Suprapubic skin (tissue), 3 donors: Measurements from ENCODE around the gene DNAAF1.

ENCODE experiments used
- EP300 ChIP-seq: sonication (generic); formaldehyde crosslinking; IDR thresholded peaks from one replicate; pipeline ENCODE4 v1.6.1; 2017; ENCODE audit warnings: antibody characterized with exemption
- POLR2A ChIP-seq, 2 donors: fragments of 450-650 bp; IDR thresholded peaks; one replicate each; pipeline ENCODE4 v1.6.1; 2017; ENCODE audit warnings: antibody characterized with exemption in 2 of 2, mild to moderate bottlenecking in 2 of 2, moderate library complexity in 2 of 2
- TF ChIP-seq, protein P1 (sequence below), 2 donors: fragments of 200-600 bp in 1 of 2; fragments of 450-650 bp in 1 of 2; sonication (generic) in 1 of 2; IDR thresholded peaks; one replicate each; pipeline ENCODE4 v1.5.1; 2016 to 2019; ENCODE audit warnings: antibody characterized with exemption in 2 of 2, mild to moderate bottlenecking in 1 of 2, moderate library complexity in 1 of 2

- TF ChIP-seq, protein P1, sequence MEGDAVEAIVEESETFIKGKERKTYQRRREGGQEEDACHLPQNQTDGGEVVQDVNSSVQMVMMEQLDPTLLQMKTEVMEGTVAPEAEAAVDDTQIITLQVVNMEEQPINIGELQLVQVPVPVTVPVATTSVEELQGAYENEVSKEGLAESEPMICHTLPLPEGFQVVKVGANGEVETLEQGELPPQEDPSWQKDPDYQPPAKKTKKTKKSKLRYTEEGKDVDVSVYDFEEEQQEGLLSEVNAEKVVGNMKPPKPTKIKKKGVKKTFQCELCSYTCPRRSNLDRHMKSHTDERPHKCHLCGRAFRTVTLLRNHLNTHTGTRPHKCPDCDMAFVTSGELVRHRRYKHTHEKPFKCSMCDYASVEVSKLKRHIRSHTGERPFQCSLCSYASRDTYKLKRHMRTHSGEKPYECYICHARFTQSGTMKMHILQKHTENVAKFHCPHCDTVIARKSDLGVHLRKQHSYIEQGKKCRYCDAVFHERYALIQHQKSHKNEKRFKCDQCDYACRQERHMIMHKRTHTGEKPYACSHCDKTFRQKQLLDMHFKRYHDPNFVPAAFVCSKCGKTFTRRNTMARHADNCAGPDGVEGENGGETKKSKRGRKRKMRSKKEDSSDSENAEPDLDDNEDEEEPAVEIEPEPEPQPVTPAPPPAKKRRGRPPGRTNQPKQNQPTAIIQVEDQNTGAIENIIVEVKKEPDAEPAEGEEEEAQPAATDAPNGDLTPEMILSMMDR (IDR thresholded peaks at IDR 0.05) = peak; percentile 25 to 50
- TF ChIP-seq POLR2A (IDR thresholded peaks at IDR 0.05) = no peak
- no peak for TF ChIP-seq EP300
Measured at GRCh38 chr16:84115919-84116719, 29.0 kb upstream of the DNAAF1 start.
